Fibroblast of lung (primary cell): Measurements from ENCODE around the gene CTBP1.

Source experiments
- CTCF ChIP-seq, 2 donors: IDR thresholded peaks in 1 of 2; conservative IDR thresholded peaks in 1 of 2; 1 replicate in 1 of 2; 2 replicates in 1 of 2; pipeline ENCODE4 v1.5.1; 2011 to 2012; ENCODE audit warnings: low read length in 2 of 2, control low read depth in 1 of 2, inconsistent platforms in 1 of 2, low read depth in 1 of 2, mild to moderate bottlenecking in 1 of 2
- EZH2 ChIP-seq: IDR thresholded peaks from 2 replicates; pipeline ENCODE4 v1.5.1; 2012; ENCODE audit warnings: low read length, control low read depth, mild to moderate bottlenecking; ENCODE audit errors: missing control alignments

- no peak for TF ChIP-seq CTCF (conservative IDR thresholded peaks at IDR 0.05 in 1 of 2, IDR thresholded peaks at IDR 0.05 in 1 of 2; ENCODE audit: low read depth in 1 of 2, low read length in 2 of 2)
- TF ChIP-seq EZH2 = no peak
Measured at GRCh38 chr4:1250921-1251772, 2.2 kb upstream of the CTBP1 start.
